Left colon (tissue), 2 donors: ENCODE results near the gene PRSS56. TPM values are rescaled to one million over a fixed set of nuclear protein-coding genes. Genes with fewer than 3 reads are reported as not detected.
A peak's percentile ranks its signal among the peaks of the same experiment; 100 is the strongest.

Experiments used
- ATAC-seq: fragments of 200-7000 bp; cut with Tn5 transposase; one replicate; pipeline ENCODE4 v1.9.1; 2020; ENCODE audit warnings: mild to moderate bottlenecking, moderate library complexity
- DNase-seq, 2 donors: peaks; one replicate each; pipeline ENCODE4 v3.0.0-alpha.2; 2020
- intact Hi-C, 2 donors: fragments of 100-400 bp; cut with DNase I in 1 of 2; cut with micrococcal nuclease in 1 of 2; formaldehyde crosslinking; loops; one replicate each; pipeline versions ENCODE4 v1.11.2 to v1.14.0; 2022; cut with DNase I, micrococcal nuclease
- total RNA-seq, 2 donors: library from RNA; stranded (reverse); fragmentation: NEBNext Ultra II Directional; extraction: Animal tissue kit (Norgen Biotek cat#: 25700); gene quantifications; one replicate each; pipeline ENCODE4 v1.2.1, GENCODE V29; 2021
- donor health status: DM: no; HTN: no; CAD: no.
- donor health status: DM: yes; HTN: yes; CAD: no.

The PRSS56 gene
- total RNA-seq, 2 donors from 2014 or later = not detected

DNA sequence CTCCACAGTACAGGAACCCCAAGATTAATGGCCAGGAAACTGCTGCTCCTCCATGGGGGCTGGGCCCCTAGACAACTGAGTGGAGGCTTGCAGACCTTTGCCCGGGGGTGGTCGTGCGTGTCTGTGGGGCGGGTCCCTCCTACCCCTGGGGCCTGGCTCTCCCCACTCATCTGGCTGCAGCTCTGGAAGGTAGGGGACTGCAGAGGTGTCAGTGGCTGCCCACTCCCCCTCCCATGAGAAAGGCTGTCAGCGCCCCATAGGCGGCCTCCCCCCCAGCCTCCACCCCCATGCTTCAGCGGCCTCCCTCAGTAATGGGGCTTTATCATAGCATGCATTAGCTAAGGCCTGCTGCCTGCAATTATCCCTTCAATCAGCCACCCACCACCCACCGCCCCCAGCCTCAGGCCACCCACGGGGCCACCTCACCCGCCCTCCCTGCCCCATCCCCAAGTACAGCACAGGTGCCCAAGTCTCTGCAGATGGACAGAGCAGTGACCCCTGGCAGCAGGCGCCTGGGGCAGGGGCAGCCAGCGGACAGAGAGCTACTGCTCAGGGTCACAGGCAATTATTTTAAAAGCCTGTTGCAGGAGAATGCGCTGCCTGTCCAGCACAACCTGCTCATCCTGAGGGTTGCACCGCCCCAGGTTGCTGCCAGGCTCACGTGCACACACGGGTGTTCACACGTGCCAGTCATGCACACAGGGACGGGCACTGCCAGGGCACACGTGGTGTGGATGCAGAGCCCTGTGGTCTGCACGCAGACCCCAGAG lies 23.5 kb upstream of the PRSS56 start:
- intact Hi-C loops = no loop called here
- DNase-seq (no peak), ATAC-seq (no peak)

DNA sequence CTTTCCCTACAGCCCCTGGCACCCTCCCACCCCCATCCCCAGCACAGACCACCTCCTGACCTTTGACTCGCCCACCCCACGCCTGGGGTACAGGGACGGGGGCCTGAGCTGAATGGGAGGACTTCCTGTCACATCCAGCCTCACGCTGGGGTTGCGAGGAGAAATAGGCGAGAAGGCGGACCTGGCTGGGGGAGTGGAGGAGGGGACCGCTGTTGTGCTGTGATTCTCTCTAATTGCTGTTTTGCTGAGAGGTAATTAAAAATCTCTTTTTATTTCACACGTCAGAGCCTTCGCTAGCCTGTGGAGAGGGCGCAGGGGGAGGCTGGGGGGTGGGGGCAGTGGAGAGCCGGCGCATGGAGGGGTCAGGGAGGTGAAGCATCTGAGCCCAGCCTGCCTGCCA lies 22.8 kb upstream of the PRSS56 start:
- intact Hi-C loops = no loop called here
- no peak for DNase-seq
- ATAC-seq = no peak

DNA sequence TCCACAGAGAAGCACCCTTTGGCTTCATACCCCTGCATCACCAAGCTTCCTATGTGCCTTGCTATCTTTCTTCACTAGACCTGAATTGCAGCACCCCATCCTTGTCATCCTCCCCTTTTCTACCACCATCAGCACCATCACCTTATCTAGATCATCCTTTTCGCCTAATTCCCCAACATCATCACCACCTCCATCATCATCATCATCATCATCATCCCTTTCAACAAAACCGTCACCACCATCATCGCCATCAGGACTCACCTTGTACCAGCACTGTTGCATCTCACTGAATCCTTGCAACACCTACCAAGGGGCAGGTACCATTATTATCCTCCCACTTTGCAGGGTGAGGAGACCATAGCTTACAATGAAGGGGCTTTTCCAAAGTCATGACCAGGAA lies 21.7 kb upstream of the PRSS56 start:
- ATAC-seq (no peak), DNase-seq (no peak)
- intact Hi-C loops = no loop called here

DNA sequence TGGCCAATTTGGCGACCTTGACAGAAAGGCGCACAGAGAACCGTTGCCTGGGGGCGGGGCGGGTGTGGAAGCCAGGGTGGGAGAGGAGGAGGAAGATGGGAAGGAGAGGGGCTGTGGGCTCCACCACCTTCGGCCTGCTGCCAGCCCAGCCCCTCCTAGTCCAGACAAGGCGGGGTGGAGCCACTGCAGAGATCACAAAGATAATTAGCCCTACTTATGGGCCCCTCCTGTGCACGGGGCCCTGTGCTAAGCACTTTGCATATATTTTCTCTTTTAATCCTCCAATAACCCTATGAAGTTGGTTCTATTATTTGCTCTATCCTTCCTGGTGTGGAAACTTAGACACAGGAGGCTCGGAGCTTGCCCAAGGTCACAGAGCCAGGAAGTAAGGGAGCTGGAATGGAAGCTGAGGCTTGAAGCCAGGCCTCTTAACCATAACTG lies 18.8 kb upstream of the PRSS56 start:
- ATAC-seq = no peak
- DNase-seq = no peak
- intact Hi-C loops = no loop called here

DNA sequence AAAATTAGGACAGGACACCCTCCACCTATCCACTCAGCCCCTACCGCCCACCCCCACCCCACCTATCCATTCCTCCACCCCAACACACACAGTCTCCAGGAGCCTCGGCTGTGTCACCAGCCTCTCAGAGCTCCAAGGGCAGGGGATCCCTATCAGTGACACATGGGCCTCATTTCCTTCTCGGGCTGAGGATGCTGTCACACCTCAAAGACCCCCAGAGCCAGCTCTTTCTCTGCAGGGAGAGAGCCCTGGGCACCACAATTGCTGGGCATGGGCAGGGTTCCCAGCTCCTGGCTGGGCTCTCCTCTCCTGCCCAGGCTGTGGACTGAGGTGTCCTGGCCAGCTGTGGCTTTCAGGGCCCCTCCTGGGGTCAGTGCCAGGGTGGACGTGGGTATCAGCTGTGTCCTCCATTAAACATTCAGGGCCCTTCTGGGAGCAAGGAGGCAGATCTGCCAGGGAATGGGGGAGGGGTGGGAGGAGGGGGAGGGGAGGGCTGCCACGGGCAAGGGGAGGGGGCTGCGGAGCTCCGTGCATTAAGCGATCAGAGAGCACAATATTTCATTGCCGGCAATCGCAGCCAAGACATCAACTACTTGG lies 18.3 kb upstream of the PRSS56 start:
- ATAC-seq (no peak), DNase-seq (no peak)
- intact Hi-C loops = no loop called here

DNA sequence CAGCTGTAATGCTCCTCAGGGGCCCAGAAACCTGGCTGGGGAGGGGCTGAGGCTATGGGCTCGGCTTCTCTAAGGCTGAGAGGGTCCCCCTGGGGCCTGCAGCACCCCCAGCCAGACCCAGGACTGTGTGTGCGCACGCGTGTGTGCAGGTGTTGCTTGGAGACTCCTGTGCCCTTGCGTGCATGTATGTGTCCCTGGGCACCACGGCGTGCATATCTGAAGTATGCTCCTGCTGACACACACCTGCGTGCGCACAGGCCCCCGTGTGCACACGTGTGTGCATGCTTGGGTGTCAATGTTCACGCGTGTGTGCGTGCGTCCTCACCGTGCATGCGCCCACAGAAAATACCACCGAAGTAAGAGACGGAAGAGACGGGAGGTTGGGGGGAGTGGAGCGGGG lies 17.7 kb upstream of the PRSS56 start:
- ATAC-seq (no peak), DNase-seq (no peak)
- intact Hi-C loops = no loop called here

DNA sequence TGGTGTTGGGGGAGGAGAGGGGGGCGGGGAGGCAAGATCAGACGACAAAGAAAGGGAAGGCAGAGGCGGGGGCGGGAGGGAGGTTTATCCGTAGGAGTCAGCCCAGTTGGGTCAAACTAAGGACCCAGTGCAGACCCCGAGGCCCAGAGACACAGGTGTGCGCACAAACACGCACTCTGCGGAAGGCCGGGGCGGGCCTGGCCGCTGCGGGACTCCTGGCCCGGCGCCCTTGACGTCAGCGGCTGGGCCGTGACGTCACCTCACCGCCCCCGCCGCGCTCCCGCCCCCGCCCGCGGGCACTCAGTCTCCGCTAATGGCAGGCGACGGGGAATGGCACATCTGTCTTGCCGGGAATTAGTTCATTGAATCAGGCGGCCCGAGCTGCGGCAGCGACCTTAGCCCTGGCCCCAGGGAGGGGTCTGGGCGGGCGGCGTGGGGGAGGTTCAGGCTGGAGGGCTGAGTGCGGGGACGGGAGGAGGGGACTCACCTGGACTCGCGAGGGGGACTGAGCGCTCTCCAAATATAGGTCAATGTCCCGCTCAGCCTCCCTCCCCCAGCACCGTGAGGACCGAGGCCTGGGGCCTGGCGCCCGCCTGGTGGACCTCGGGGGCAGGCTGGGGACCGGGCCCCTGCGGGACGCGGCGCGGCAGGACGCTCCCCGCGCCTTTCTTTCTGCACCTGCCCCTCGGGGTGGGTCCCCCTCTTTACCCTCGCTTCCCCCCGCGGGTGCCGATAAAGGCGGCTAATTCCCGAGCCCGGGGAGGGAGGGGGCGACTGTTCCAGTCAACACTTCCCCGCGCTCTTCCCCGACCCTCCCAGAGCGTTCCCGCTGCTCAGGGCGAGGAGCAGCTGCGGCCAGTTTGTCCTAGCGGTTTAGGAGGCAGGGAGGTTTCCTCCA lies 17.0 kb upstream of the PRSS56 start:
- intact Hi-C loops = no loop called here
- ATAC-seq = peak; percentile 49
- no peak for DNase-seq

DNA sequence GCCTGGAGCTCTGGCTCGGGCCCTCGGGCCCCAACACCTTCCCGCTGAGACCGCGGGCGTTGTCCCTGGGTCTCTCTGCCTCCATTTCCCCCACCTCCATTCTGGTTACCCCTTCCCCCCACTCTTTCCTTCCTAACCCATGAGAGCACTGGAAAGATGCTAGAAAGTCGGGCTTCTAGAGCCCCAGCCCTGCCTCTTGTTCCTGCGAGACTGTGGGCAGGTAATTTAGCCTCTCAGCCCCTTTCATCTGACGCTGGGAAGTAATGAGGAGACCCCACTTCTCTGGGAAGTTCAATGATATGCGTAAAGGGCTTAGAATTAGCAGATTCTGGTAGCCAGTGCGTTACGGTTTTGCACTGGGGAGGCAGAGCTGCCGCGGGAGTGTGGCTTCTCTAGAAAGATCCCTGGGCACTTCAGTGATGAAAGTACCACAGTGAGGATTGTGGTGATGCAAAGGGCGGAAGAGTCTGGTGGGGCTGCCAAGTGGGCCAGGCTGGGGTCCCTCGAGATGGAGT lies 16.3 kb upstream of the PRSS56 start:
- DNase-seq (no peak), ATAC-seq (no peak)
- intact Hi-C loops = no loop called here

DNA sequence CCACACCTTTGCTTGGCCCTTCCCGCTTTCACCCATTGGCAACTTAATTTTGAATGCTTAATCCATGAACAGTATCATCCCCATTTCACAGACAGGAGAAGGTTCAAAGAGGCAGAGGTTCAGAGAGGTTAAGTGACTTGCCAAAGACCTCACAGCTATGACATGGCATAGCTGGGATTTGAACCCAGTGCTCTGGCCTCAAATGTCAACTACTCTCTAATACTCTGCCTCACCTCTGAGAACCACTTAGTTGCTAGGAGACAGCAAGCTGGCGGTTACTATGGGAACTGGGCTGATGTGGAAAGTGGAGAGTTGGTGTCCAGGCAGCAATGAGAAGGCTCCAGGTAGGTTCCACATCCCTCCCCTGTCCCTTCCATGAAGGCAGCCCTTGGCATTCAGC lies 15.8 kb upstream of the PRSS56 start:
- no peak for ATAC-seq
- DNase-seq = no peak
- intact Hi-C loops = no loop called here

DNA sequence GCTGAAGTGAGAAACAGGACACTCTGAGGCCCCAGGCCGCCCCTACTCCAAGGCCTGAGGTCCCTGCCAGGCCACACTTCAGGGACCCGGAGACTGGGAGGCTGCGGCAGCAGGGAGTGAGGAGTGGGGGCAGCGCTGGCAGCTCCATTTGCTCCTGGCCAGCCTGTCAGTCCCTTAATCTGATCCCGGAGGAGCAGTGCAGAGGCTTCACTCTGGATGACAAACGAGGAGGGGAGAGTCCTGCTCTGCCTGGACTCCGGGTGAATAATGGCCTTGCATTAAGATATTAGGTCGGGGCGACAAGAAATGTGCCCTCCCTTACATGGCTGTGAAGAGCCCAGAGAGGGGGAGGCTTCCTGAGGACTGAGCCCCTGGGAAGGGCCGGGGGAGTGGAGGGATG lies 14.3 kb upstream of the PRSS56 start:
- intact Hi-C loops = no loop called here
- no peak for ATAC-seq

DNA sequence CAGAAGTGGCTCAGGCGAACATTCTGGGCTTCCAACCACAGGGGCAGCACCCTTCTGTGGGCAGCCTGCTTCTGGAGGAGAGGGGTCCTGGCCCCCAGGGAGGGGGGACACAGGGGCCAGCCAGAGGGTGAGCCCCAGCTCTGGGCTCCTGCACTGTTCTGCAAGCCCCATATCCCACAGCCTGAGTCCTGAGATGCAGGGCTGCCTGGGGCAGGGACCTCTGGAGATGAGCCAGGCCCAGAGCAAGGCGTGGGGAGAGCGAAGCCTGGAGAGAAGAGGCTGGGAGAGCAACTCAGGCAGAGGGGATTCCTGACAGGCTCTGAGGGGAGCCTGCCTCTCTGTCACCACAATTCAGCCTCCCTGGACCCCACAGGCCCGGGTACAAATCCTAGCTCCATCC lies 13.5 kb upstream of the PRSS56 start:
- no peak for ATAC-seq
- no peak for DNase-seq
- intact Hi-C loops = no loop called here

More for the DNA sequence above, 14.3 kb upstream of the PRSS56 start:
- no peak for DNase-seq

DNA sequence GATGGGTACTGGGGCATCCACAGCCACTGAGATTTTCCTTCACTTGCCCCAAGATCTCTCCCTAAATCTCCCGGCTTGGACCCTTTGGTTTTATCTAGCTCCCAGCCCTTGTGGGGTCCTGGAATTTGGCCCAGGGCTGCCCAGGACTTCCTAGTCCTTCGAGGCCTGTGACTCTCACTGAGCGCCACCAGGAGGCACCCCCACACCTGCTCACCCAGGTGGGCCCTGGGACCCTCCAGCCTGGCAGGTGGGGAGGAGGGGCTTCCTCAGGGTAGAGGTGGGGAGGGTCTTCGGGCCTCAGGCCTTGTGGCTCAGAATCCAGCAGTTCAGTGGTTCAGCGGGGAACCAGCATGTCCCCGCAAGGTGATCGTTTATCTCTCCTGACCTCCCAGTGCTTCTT lies 11.9 kb upstream of the PRSS56 start:
- ATAC-seq (no peak), DNase-seq (no peak)
- intact Hi-C loops = no loop called here

DNA sequence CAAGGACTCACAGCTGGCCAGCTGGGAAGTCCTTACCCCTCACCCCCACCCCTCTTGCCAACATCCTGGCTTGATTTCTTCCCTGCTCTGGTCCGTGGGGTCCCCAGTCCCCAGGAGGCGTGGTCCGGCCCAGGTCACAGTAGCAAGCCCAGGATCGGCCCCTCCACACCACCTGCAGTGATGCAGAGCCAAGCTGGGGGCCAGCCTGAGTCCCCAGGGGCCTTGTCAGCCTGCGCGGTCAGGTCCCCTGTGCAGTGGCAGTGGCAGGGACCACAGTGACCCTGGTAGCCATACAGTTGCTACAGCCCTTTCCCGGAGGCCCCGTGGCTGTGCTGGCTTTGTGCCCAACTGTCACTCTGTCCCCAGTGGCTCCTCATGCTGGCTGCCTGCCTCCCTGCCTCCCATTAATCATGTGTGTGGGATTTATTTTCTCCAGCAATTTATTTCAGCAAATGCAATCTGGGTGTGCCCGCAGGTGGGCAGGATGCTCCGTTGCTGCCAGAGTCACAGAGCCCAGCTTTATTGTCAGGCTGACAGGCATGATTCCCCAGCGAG lies 8.8 kb upstream of the PRSS56 start:
- no peak for ATAC-seq

DNA sequence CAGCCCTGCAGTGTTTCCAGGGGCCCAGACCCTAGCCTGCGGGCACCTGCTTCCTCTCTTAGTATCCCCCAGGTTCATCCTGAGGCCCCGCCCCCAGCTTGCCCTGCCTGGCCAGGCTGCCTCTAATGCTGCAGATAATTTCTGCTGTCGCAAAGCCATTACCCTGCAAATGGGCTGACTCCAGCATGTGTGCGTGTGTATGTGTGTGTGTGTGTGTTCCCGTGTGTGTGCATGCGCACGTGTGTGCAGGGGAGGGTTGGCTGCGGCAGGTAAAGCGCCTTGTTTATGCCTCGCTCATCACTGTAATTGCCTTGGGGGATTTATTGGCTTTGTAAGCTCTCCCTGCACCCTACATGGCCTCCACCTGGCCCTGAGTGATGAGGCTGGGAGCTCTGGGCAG lies 7.6 kb upstream of the PRSS56 start:
- DNase-seq (no peak), ATAC-seq (no peak)
- intact Hi-C loops = no loop called here

More for the DNA sequence above, 8.8 kb upstream of the PRSS56 start:
- intact Hi-C loops = no loop called here
- no peak for DNase-seq

DNA sequence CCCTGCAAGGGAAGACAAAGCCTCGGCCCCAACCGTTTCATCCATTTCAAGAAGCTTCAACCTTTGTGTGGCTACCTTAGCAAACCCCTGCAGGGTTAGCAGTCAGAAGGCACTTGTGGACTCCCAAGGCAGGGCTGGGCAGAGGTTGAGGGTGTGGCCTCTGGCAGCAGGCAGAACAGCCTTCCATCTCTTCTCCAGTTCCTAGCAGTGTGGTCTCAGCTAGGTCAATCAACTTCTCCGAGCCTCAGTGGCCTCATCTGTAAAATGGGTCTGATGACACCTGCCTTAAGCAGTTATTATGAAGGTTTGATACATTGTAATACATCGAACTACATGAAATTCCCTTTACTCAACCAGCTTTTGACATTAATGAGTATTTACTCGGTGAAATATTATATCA lies 6.8 kb upstream of the PRSS56 start:
- ATAC-seq (no peak), DNase-seq (no peak)
- intact Hi-C loops = no loop called here

DNA sequence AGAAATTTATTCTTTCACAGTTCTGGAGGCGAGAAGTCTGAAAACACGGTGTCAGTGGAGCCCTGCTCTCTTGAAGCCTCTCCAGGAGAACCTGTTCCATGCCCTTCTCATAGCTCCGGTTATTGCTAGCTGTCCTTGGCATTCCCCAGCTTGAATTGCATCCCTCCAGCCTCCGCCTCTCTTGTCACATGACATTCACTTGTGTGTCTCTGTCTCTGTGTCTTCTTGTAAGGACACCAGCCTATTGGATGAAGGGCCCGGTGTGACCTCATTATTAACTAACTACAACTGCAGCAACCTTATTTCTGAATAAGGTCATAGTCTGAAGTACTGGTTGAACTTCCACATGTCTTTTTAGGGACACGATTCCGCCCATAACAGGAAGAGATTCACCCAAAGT lies 4.5 kb upstream of the PRSS56 start:
- ATAC-seq = no peak
- intact Hi-C loops = loop anchor here in 1 of 2 donors (5.0 kb wide), 1 partner anchor 68 kb away; no protein-coding TSS in a partner anchor
- DNase-seq = no peak

DNA sequence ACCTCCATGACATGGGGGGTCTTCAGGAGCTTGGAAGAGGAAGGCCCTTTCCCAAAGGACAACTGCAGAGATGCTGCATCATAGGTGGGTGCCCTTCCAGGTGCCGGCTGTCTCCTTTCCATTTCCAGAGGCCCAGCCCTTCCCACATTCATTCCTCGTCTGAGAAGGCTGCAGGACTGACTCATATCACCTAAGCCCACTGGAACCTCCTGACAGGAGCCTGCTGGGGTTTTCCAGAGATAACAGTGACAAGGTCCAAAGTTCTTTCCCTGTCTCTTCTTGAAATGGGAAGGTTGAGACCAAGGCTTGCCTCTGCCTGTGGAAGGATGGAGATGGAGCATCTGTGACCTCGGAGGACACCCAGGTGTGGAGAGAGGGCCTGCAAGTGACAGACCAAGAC lies 3.6 kb upstream of the PRSS56 start:
- ATAC-seq = no peak
- intact Hi-C loops = loop anchor here in 1 of 2 donors (5.0 kb wide), 1 partner anchor 69 kb away; no protein-coding TSS in a partner anchor
- no peak for DNase-seq

DNA sequence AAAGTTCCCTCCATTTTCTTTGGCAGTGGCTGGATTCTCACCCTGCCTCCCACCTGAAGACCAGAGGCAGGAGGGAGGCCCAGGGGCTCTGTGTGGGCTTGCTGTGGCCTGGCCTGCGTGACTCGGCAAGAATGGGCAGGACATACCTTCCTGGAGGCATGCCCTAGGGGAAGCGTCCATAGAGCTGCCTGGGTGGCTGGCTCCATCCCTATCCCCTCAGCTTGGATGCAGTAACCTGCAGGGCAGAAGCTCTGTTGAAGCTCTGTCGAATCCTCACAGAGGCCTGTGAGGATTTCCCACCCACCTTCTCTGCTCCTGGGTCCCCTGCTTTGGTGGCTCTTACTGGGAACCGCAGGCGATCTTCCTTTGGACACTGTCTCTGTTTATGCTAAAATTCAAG lies 1.3 kb upstream of the PRSS56 start:
- intact Hi-C loops = loop anchor here in 1 of 2 donors (5.0 kb wide), 1 partner anchor 72 kb away; no protein-coding TSS in a partner anchor
- ATAC-seq = no peak
- no peak for DNase-seq

DNA sequence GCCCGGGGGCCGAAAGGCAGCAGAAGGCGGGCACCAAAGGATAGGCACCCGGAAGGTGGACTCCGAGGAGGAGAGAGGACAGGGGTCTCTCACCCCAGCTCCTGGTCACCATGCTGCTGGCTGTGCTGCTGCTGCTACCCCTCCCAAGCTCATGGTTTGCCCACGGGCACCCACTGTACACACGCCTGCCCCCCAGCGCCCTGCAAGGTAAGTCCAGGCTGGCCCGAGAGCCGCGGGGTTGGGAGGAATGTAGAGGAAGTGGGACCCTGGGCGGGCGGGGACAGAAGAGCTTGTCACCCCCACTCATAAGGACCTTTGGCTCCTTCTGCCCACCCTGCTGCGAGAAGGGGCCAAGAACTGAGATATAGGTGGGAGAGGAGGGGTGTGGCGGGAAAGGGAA lies 301 bp downstream of the PRSS56 start:
- ATAC-seq = no peak
- no peak for DNase-seq
- intact Hi-C loops = no loop called here
